ENCODE data around the gene RGP1.

DNA sequence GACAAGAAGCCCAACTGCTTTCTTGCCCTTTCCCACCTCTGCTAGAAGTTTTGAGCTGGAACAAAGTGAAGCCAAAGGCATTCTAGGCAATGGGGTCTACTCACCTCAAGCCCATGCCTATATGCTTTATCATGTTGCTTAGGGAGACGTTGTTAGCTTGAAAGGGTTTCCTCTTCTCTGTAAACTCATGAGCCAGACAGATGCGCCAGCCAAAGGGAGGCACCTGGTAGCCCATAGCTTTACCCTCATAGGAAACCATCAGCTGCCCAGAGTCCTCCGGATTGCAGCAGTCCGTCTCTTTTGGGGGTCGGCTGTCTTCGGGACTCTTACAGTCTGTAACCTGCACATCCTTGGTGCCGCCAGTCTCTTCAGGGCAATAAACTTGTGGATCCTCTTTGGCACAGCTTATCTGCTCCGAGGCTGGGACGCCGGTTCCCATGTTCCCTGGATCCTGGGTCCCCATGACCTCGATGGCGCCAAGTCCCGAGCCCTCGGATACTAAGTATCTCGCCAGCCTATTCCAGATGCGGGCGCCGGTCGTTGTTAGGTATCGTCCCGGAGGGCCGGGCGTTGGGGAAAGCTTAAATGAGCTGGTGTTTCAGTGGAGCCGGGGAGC, 737 bp upstream of the RGP1 start:
- TF ChIP-seq EZH2phosphoT487 (IDR thresholded peaks at IDR 0.05; ENCODE audit: low read length): no peak
- TF ChIP-seq CTCF (IDR thresholded peaks at IDR 0.05; ENCODE audit: low read length): no peak
